ENCODE measurements around the gene RAET1L. TPM values are rescaled to one million over a fixed set of nuclear protein-coding genes. Genes with fewer than 3 reads are reported as not detected.

Gene RAET1L
- total and polyA plus RNA-seq, 9 of the 15 experiments (the other 6 are each of a cell fraction or from before 2014, with no cell fraction given), result not detected

GRCh38 chr6:150072201-150072600 lies 46.9 kb upstream of the RAET1L start (continued):
- TF ChIP-seq SP1 (CRISPR knock-in tag; IDR thresholded peaks at IDR 0.05) (peak; percentile 60; the same call in 1 of the 2 replicates), RNF219 (CRISPR knock-in tag; IDR thresholded peaks at IDR 0.05) (no peak), JUND (IDR thresholded peaks at IDR 0.05; ENCODE audit: borderline replicate concordance, low read depth, low read length) (peak; percentile 94), JUND (tag; IDR thresholded peaks at IDR 0.05; ENCODE audit: borderline replicate concordance, low read depth, low read length) (peak; percentile 91; the same call in 2 of the 3 replicates), MYNN (IDR thresholded peaks at IDR 0.05) (peak; percentile 58; the same call in 1 of the 2 replicates), MYNN (CRISPR knock-in tag; IDR thresholded peaks at IDR 0.05) (no peak), U2AF2 (optimal IDR thresholded peaks at IDR 0.05; ENCODE audit: low read depth, low read length) (no peak), KDM1A (IDR thresholded peaks at IDR 0.05) (no peak), MTF1 (CRISPR knock-in tag; IDR thresholded peaks at IDR 0.05; ENCODE audit: borderline replicate concordance) (no peak), CHD1 (IDR thresholded peaks at IDR 0.05; ENCODE audit: low read length) (no peak), TCF7 (IDR thresholded peaks at IDR 0.05; ENCODE audit: borderline replicate concordance) (no peak), ZNF212 (CRISPR knock-in tag; IDR thresholded peaks at IDR 0.05) (no peak), MEIS2 (IDR thresholded peaks at IDR 0.05; ENCODE audit: partially characterized antibody) (peak; percentile 19), ZNF384 (IDR thresholded peaks at IDR 0.05; ENCODE audit: low read depth, low read length) (no peak), ELF4 (CRISPR knock-in tag; IDR thresholded peaks at IDR 0.05) (no peak), BRCA1 (IDR thresholded peaks at IDR 0.05) (no peak), BRCA1 (CRISPR knock-in tag; IDR thresholded peaks at IDR 0.05) (no peak), NRF1 (conservative IDR thresholded peaks at IDR 0.05 in 1 of 2, IDR thresholded peaks at IDR 0.05 in 1 of 2) (peak; percentile 60 to 68), ZSCAN29 (IDR thresholded peaks at IDR 0.05) (no peak), TFAP4 (CRISPR knock-in tag; IDR thresholded peaks at IDR 0.05; ENCODE audit: borderline replicate concordance) (peak; percentile 34; the same call in 1 of the 2 replicates), TAF1 (IDR thresholded peaks at IDR 0.05; ENCODE audit: control insufficient read depth, extremely low read depth, insufficient read depth, low read length, severe bottlenecking) (no peak), SNAPC5 (CRISPR knock-in tag; IDR thresholded peaks at IDR 0.05) (no peak), EHMT2 (IDR thresholded peaks at IDR 0.05) (no peak), XRCC4 (IDR thresholded peaks at IDR 0.05; ENCODE audit: extremely low read depth, insufficient read depth, insufficient read length) (no peak), ETV6 (IDR thresholded peaks at IDR 0.05; ENCODE audit: borderline replicate concordance in 1 of 2, low read depth in 2 of 2, low read length in 1 of 2) (no peak), ETV6 (CRISPR knock-in tag; IDR thresholded peaks at IDR 0.05; ENCODE audit: borderline replicate concordance) (no peak), HIVEP1 (CRISPR knock-in tag; IDR thresholded peaks at IDR 0.05) (no peak), ELF2 (CRISPR knock-in tag; IDR thresholded peaks at IDR 0.05) (no peak), GATA2 (CRISPR knock-in tag; IDR thresholded peaks at IDR 0.05) (no peak), FOSL1 (tag; conservative IDR thresholded peaks at IDR 0.05) (peak; percentile 90), ZNF717 (CRISPR knock-in tag; IDR thresholded peaks at IDR 0.05) (no peak), HDAC1 (IDR thresholded peaks at IDR 0.05) (0 out of 4 replicates have a peak, but pooled peaks of 1 of the 2 experiments have one; percentile 29)

Data from K562 (cell line).